Globus pallidus (tissue), 1 donor: Measurements from ENCODE around the gene POU6F2.

ENCODE experiments used
- DNase-seq: peaks from one replicate; pipeline ENCODE4 v3.0.0-alpha.2; 2015; ENCODE audit warnings: low spot score

The POU6F2 gene

GRCh38 chr7:39404907-39405306 lies 427.2 kb downstream of the POU6F2 start:
- no peak for DNase-seq

- DNase-seq, result no peak
Measured at GRCh38 chr7:39405581-39405980, 427.9 kb downstream of the POU6F2 start.

- DNase-seq, result no peak
Measured at GRCh38 chr7:39406467-39406866, 428.8 kb downstream of the POU6F2 start.

- no peak for DNase-seq
Measured at GRCh38 chr7:39407137-39407536, 429.4 kb downstream of the POU6F2 start.

GRCh38 chr7:39407723-39408122 lies 430.0 kb downstream of the POU6F2 start:
- no peak for DNase-seq

GRCh38 chr7:39408906-39409305 lies 431.2 kb downstream of the POU6F2 start:
- DNase-seq, result no peak

- DNase-seq, result no peak
Measured at GRCh38 chr7:39410582-39410981, 432.9 kb downstream of the POU6F2 start.

GRCh38 chr7:39413636-39414223 lies 436.0 kb downstream of the POU6F2 start:
- no peak for DNase-seq

- peak; percentile 11 for DNase-seq
Measured at GRCh38 chr7:39414224-39415035, 436.7 kb downstream of the POU6F2 start.

- DNase-seq, result no peak
Measured at GRCh38 chr7:39415091-39415787, 437.5 kb downstream of the POU6F2 start.

GRCh38 chr7:39416866-39417265 lies 439.2 kb downstream of the POU6F2 start:
- no peak for DNase-seq

GRCh38 chr7:39417642-39418041 lies 439.9 kb downstream of the POU6F2 start:
- no peak for DNase-seq

- no peak for DNase-seq
Measured at GRCh38 chr7:39421251-39421650, 443.5 kb downstream of the POU6F2 start.

- DNase-seq, result no peak
Measured at GRCh38 chr7:39421661-39422060, 444.0 kb downstream of the POU6F2 start.

- no peak for DNase-seq
Measured at GRCh38 chr7:39428221-39428620, 450.5 kb downstream of the POU6F2 start.

- no peak for DNase-seq
Measured at GRCh38 chr7:39429421-39429820, 451.7 kb downstream of the POU6F2 start.

GRCh38 chr7:39430441-39430840 lies 452.7 kb downstream of the POU6F2 start:
- DNase-seq, result no peak

GRCh38 chr7:39430909-39431641 lies 453.4 kb downstream of the POU6F2 start:
- DNase-seq, result no peak

- DNase-seq, result no peak
Measured at GRCh38 chr7:39432368-39432767, 454.7 kb downstream of the POU6F2 start.

- no peak for DNase-seq
Measured at GRCh38 chr7:39432807-39433416, 455.2 kb downstream of the POU6F2 start.

- no peak for DNase-seq
Measured at GRCh38 chr7:39433550-39433949, 455.8 kb downstream of the POU6F2 start.

- no peak for DNase-seq
Measured at GRCh38 chr7:39434012-39434411, 456.3 kb downstream of the POU6F2 start.
